ENCODE measurements around the gene RNF222.

Gene RNF222

GRCh38 chr17:8397636-8398035 lies at the start of gene RNF222:
Gene RNF222 (minus strand): TSS chr17:8397827. CDS start chr17:8393461, 4,366 bp downstream.
- no peak for DNase-seq (ENCODE audit: low read depth)

GRCh38 chr17:8445536-8445935 lies 47.9 kb upstream of the RNF222 start:
- no peak for DNase-seq (ENCODE audit: low read depth)

GRCh38 chr17:8444494-8444893 lies 46.9 kb upstream of the RNF222 start:
- no peak for DNase-seq (ENCODE audit: low read depth)

- DNase-seq (ENCODE audit: low read depth) = no peak
Observed at GRCh38 chr17:8443756-8444155, 46.1 kb upstream of the RNF222 start.

GRCh38 chr17:8442310-8442709 lies 44.7 kb upstream of the RNF222 start:
- DNase-seq (ENCODE audit: low read depth) = no peak

- DNase-seq (ENCODE audit: low read depth) = no peak
Observed at GRCh38 chr17:8441690-8442089, 44.1 kb upstream of the RNF222 start.

DNA sequence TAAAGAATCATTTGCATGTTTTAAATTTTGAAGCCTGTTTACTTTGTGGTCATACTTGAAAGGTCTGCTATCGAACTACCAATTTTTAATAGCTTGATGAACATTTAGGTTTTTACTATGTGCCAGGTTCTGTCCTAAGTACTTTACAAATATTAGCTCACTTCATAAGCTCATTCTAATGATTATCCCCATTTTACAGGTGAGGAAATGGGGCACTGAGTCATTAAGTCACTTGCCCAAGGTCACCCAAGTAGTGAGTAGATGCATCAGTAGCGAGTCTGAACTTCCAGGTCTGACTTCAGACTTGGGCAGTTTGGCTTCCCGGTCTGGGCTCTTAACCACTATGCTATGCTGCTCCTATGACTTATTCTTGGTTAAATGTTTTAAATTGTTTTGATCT lies 42.1 kb upstream of the RNF222 start:
- no peak for DNase-seq (ENCODE audit: low read depth)

DNA sequence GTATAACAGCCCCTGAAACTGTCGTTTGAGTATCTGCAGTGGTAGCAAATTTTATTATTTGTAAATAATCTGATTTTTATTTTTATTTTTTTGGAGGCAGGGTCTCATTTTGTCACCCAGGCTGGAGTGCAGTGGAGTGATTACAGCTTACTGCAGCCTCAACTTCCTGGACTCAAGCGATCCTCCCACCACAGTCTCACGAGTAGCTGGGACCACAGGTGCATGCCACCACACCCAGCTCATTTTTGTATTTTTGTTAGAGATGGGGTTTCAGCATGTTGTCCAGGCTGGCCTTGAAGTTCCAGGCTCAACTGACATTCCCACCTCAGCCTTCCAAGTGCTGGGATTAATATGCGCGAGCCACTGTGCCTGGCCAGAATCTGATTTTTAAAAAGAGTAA lies 40.8 kb upstream of the RNF222 start:
- DNase-seq (ENCODE audit: low read depth) = no peak

DNA sequence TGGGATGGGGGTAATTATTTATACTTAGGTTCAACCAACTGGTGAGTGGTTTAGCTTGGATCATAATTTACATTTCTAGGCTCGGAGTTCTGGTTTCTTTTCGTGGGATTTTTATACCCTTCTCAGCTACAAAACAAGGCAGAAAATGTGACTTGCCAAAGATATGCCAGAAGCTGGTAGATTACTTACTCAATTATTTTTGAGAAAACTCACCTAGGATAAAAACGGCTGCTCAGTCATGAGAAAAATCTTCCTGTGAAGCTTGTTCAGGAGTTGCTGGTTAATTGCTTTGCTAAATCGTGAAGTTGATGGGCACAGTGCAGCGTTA lies 39.2 kb upstream of the RNF222 start:
- no peak for DNase-seq (ENCODE audit: low read depth)

GRCh38 chr17:8436169-8436843 lies 38.7 kb upstream of the RNF222 start:
- DNase-seq (ENCODE audit: low read depth) = peak; percentile 72

GRCh38 chr17:8435245-8436168 lies 37.9 kb upstream of the RNF222 start, which contains the start of gene NDEL1:
Gene NDEL1 (plus strand): TSS chr17:8435884. CDS start chr17:8444272, 8,388 bp downstream.
- DNase-seq (ENCODE audit: low read depth) = peak; percentile 98

GRCh38 chr17:8430966-8431365 lies 33.3 kb upstream of the RNF222 start:
- DNase-seq (ENCODE audit: low read depth) = peak; percentile 52

DNA sequence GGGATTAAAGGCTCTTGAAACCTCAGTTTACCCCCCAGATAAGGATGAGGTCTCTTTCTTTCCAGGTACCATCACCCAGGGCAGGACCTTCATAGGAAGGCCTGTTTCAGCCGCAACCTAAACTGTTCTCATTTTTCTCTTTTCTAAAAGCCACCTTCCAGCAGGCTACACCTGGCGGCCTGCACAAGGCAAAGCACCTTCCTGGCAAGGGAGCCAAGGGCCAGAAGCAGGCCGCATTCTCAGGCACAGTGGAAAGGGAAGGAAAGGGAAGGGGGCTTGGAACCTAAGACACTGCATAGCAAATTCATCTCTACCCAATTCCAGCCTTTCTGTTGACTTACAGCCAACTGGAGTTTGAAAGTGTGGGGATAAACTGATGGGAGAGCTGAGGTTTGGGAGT lies 29.2 kb upstream of the RNF222 start:
- DNase-seq (ENCODE audit: low read depth) = no peak

DNA sequence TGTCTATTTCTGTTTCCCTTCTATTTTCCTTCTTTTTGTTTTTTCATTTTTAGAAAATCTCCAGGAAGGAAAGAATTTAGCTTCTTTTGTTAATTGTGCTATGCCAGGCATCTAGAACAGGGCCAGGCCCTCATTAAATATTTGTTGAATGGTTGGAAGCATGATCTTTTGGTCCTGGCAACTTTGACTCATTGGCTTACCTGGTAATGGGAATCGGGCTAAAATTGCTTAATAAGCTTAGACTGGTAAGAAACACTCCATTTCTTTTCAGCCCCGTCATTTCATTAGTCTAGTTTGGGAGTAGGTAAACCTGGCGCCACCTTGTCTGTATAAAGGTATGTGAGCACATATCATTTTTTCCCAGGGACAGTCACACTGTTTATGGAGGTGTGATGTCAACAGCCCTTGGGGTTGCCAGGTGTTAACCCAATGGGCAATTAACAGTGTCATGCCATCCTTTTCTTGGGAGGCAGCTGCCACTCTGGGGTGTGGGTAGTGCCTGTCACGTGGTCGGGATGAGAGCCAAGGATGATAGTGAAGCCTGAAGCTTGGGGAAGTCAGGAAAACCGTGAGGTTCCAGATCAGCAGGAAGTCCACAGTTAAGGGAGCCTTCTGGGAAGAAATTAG lies 28.6 kb upstream of the RNF222 start:
- DNase-seq (ENCODE audit: low read depth) = no peak

GRCh38 chr17:8421571-8421970 lies 23.9 kb upstream of the RNF222 start:
- peak; percentile 75 for DNase-seq (ENCODE audit: low read depth)

DNA sequence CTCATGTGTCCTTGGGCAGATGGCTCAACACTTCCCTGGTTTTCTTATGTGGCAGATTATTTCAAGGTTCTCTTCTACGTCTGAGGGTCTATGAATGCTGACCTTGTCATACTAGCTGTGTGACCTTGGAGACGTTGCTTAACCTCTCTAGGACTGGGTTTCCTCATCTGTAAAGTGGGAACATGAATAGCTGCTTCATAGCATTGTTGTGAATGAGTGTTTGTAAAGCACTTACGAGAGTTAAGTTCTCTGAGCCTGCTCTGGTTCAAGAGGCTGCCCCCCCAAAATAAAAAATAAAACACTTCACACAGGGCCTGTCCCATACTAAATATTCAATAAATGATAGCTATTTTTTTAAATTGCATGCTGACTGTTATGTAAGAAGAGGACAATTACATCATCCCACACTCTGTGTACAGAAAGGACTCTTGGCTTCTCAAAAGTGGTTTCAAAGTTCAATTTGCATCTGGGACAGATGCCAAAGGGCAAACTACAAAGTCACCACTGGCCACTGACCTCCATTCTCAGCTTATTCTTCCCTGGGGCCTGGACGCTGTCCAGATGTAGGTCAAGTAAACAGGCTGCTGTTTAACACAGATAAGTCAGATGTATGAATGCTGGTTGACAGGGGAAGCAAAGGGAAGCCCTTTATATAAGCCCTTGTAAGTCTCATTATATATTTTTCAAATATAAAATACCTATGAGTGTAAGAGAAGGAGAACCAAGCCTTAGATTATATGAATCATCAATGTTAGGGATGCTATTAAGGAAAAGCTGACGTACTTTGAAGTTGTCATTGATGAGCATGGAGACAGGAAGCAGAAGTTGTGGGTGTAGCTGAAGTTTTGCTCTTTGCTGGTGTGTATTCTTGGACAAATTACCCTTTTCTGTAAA lies 22.7 kb upstream of the RNF222 start:
- DNase-seq (ENCODE audit: low read depth) = peak; percentile 64

- DNase-seq (ENCODE audit: low read depth) = no peak
Observed at GRCh38 chr17:8419305-8419704, 21.7 kb upstream of the RNF222 start.

DNA sequence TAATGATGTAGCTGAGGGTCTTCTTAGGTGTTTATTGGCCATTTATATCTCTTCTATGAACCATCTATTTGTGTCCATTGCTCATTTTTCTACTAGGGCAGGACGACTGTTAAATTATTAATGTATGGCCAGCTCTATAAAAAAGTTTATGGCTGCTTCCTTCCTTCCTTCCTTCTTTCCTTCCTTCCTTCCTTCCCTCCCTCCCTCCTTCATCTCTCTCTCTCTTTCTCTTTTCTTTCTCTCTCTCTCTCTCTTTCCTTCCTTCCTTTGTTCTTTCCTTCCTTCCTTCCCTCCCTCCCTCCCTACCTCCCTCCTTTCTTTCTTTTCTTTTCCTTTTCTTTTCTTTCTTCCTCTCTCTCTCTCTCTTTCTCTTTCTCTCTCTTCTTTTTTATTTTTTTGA lies 20.8 kb upstream of the RNF222 start:
- DNase-seq (ENCODE audit: low read depth) = no peak

- no peak for DNase-seq (ENCODE audit: low read depth)
Observed at GRCh38 chr17:8417806-8418205, 20.2 kb upstream of the RNF222 start.

GRCh38 chr17:8413938-8414337 lies 16.3 kb upstream of the RNF222 start:
- no peak for DNase-seq (ENCODE audit: low read depth)

DNA sequence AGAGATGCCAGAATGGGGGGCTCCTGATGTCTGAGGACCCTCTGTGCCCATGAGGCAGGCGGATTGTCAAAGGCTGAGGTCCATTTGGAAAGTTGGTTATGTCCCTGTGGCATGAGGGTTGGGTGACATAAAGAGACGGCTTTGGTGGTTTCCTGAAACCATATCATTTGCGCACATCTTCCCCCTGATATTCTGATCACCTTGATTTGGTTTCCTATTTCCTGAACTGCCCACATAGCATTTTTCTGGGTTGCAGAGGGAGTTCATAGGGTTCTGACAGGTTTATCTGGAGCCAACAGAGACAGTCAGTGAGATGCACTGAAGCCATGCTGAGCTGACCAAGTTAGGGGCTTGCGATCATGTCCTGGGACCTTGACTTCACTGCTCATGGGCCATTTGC lies 15.7 kb upstream of the RNF222 start:
- no peak for DNase-seq (ENCODE audit: low read depth)

DNA sequence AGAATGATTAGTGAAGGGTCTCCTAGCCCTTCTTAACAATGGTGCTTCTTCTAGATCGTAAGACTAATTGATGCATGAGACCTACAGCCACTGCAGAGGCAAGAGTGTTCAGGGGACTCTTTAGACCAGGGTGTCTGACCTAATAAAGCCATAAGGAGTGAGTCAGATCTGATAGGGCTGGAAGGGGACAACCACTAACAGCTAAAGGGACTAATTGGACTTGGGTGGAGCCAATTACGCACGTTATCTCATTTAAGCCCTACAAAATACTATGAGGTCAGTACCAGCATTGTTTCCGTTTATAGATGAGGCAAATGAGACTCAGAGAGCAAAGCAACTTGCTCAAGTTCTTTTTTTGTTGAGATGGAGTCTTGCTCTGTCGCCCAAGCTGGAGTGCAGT lies 14.5 kb upstream of the RNF222 start:
- DNase-seq (ENCODE audit: low read depth) = no peak

Measured in fibroblast of gingiva (primary cell).